ENCODE results near the gene BLMH. TPM values are rescaled to one million over a fixed set of nuclear protein-coding genes. Genes with fewer than 3 reads are reported as not detected.

Gene BLMH
- total RNA-seq, 1 donor from 2014 or later = 14.9 TPM

- intact Hi-C loops (cut with micrococcal nuclease) = no loop called here
- peaks cover 75% of the 10 kb centered on the region for H3K27me3 ChIP-seq (ENCODE audit: low read depth)
- no peak overlapping the region for H3K27ac ChIP-seq (replicated peaks)
- DNase-seq = no peak
- peaks cover 26% of the 10 kb centered on the region for H3K4me1 ChIP-seq
- no peaks in the 10 kb centered on the region for H3K9me3 ChIP-seq (replicated peaks)
- no peak for TF ChIP-seq CTCF (IDR thresholded peaks at IDR 0.05; ENCODE audit: borderline replicate concordance)
- H3K4me3 ChIP-seq = no peak overlapping the region
- H3K36me3 ChIP-seq = no peaks in the 10 kb centered on the region
Measured at GRCh38 chr17:30238387-30239088, 53.2 kb downstream of the BLMH start.

GRCh38 chr17:30238003-30238344 lies 53.8 kb downstream of the BLMH start:
- no peak for TF ChIP-seq CTCF (IDR thresholded peaks at IDR 0.05; ENCODE audit: borderline replicate concordance)
- Histone ChIP-seq H3K9me3 (replicated peaks) (no peaks in the 10 kb centered on the region), H3K4me1 (peaks cover 26% of the 10 kb centered on the region), H3K4me3 (no peak overlapping the region), H3K36me3 (no peaks in the 10 kb centered on the region), H3K27ac (replicated peaks) (no peak overlapping the region), H3K27me3 (ENCODE audit: low read depth) (peaks cover 80% of the 10 kb centered on the region)
- no peak for DNase-seq
- intact Hi-C loops (cut with micrococcal nuclease) = no loop called here

GRCh38 chr17:30237296-30238002 lies 54.3 kb downstream of the BLMH start:
- Histone ChIP-seq H3K4me3 (no peak overlapping the region), H3K9me3 (replicated peaks) (no peaks in the 10 kb centered on the region), H3K36me3 (no peaks in the 10 kb centered on the region), H3K27me3 (ENCODE audit: low read depth) (peaks cover 86% of the 10 kb centered on the region), H3K4me1 (peaks cover 26% of the 10 kb centered on the region), H3K27ac (replicated peaks) (no peak overlapping the region)
- no peak for TF ChIP-seq CTCF (IDR thresholded peaks at IDR 0.05; ENCODE audit: borderline replicate concordance)
- intact Hi-C loops (cut with micrococcal nuclease) = no loop called here
- no peak for DNase-seq

GRCh38 chr17:30236766-30237165 lies 55.0 kb downstream of the BLMH start:
- peak; percentile 49 for DNase-seq
- Histone ChIP-seq H3K27me3 (ENCODE audit: low read depth) (peaks cover 87% of the 10 kb centered on the region), H3K27ac (replicated peaks) (no peak overlapping the region), H3K36me3 (no peaks in the 10 kb centered on the region), H3K9me3 (replicated peaks) (no peaks in the 10 kb centered on the region), H3K4me3 (peak overlapping the region; percentile 64), H3K4me1 (peaks cover 26% of the 10 kb centered on the region)
- TF ChIP-seq CTCF (IDR thresholded peaks at IDR 0.05; ENCODE audit: borderline replicate concordance) = peak; percentile 39
- intact Hi-C loops (cut with micrococcal nuclease) = no loop called here

- no peak for TF ChIP-seq CTCF (IDR thresholded peaks at IDR 0.05; ENCODE audit: borderline replicate concordance)
- H3K27ac ChIP-seq (replicated peaks) = no peak overlapping the region
Measured at GRCh38 chr17:30236297-30236624, 55.5 kb downstream of the BLMH start.

More at GRCh38 chr17:30236297-30236624, 55.5 kb downstream of the BLMH start:
- intact Hi-C loops (cut with micrococcal nuclease) = no loop called here
- Histone ChIP-seq H3K9me3 (replicated peaks) (no peaks in the 10 kb centered on the region), H3K27me3 (ENCODE audit: low read depth) (peaks cover 83% of the 10 kb centered on the region), H3K36me3 (no peaks in the 10 kb centered on the region), H3K4me1 (peaks cover 26% of the 10 kb centered on the region), H3K4me3 (peak overlapping the region; percentile 64)
- no peak for DNase-seq

Measured in left ventricle myocardium inferior (tissue), 1 donor.